ENCODE results near the gene TMEM40.

TMEM40 gene

GRCh38 chr3:12748477-12748876 is 10.6 kb downstream of the TMEM40 start:
- Histone ChIP-seq H3K9me3 (ENCODE audit: control insufficient read depth in 1 of 2, low read length in 2 of 2) (no peaks in the 10 kb centered on the region), H3K27me3 (ENCODE audit: low read depth, low read length) (no peaks in the 10 kb centered on the region), H3K4me3 (ENCODE audit: low read depth in 1 of 2, low read length in 2 of 2) (no peak overlapping the region), H3K27ac (ENCODE audit: low read length) (no peak overlapping the region), H3K4me1 (ENCODE audit: control insufficient read depth in 1 of 2, insufficient read depth in 2 of 2, low read length in 2 of 2) (peaks cover 0 to 5% of the 10 kb centered on the region in 2 donors), H3K36me3 (ENCODE audit: control insufficient read depth in 1 of 2, insufficient read depth in 2 of 2, low read length in 2 of 2) (no peaks in the 10 kb centered on the region)

GRCh38 chr3:12746419-12746818 is 12.6 kb downstream of the TMEM40 start:
- Histone ChIP-seq H3K36me3 (ENCODE audit: control insufficient read depth in 1 of 2, insufficient read depth in 2 of 2, low read length in 2 of 2) (no peaks in the 10 kb centered on the region), H3K27me3 (ENCODE audit: low read depth, low read length) (no peaks in the 10 kb centered on the region), H3K27ac (ENCODE audit: low read length) (no peak overlapping the region), H3K4me1 (ENCODE audit: control insufficient read depth in 1 of 2, insufficient read depth in 2 of 2, low read length in 2 of 2) (peaks cover 0 to 5% of the 10 kb centered on the region in 2 donors), H3K4me3 (ENCODE audit: low read depth in 1 of 2, low read length in 2 of 2) (no peak overlapping the region), H3K9me3 (ENCODE audit: control insufficient read depth in 1 of 2, low read length in 2 of 2) (no peaks in the 10 kb centered on the region)

GRCh38 chr3:12744326-12744725 is 14.7 kb downstream of the TMEM40 start:
- H3K4me1 ChIP-seq (ENCODE audit: control insufficient read depth in 1 of 2, insufficient read depth in 2 of 2, low read length in 2 of 2) = no peaks in the 10 kb centered on the region
- H3K9me3 ChIP-seq (ENCODE audit: control insufficient read depth in 1 of 2, low read length in 2 of 2) = no peaks in the 10 kb centered on the region
- no peak overlapping the region for H3K4me3 ChIP-seq (ENCODE audit: low read depth in 1 of 2, low read length in 2 of 2)
- no peak overlapping the region for H3K27ac ChIP-seq (ENCODE audit: low read length)
- H3K27me3 ChIP-seq (ENCODE audit: low read depth, low read length) = no peaks in the 10 kb centered on the region
- H3K36me3 ChIP-seq (ENCODE audit: control insufficient read depth in 1 of 2, insufficient read depth in 2 of 2, low read length in 2 of 2) = no peaks in the 10 kb centered on the region

- H3K9me3 ChIP-seq (ENCODE audit: control insufficient read depth in 1 of 2, low read length in 2 of 2) = no peaks in the 10 kb centered on the region
- no peak overlapping the region for H3K4me3 ChIP-seq (ENCODE audit: low read depth in 1 of 2, low read length in 2 of 2)
- no peaks in the 10 kb centered on the region for H3K4me1 ChIP-seq (ENCODE audit: control insufficient read depth in 1 of 2, insufficient read depth in 2 of 2, low read length in 2 of 2)
- no peak overlapping the region for H3K27ac ChIP-seq (ENCODE audit: low read length)
- no peaks in the 10 kb centered on the region for H3K36me3 ChIP-seq (ENCODE audit: control insufficient read depth in 1 of 2, insufficient read depth in 2 of 2, low read length in 2 of 2)
- no peaks in the 10 kb centered on the region for H3K27me3 ChIP-seq (ENCODE audit: low read depth, low read length)
Measured at GRCh38 chr3:12743583-12743982, 15.5 kb downstream of the TMEM40 start.

- Histone ChIP-seq H3K36me3 (ENCODE audit: control insufficient read depth in 1 of 2, insufficient read depth in 2 of 2, low read length in 2 of 2) (no peaks in the 10 kb centered on the region), H3K9me3 (ENCODE audit: control insufficient read depth in 1 of 2, low read length in 2 of 2) (no peaks in the 10 kb centered on the region), H3K27ac (ENCODE audit: low read length) (no peak overlapping the region), H3K4me1 (ENCODE audit: control insufficient read depth in 1 of 2, insufficient read depth in 2 of 2, low read length in 2 of 2) (no peaks in the 10 kb centered on the region), H3K27me3 (ENCODE audit: low read depth, low read length) (no peaks in the 10 kb centered on the region), H3K4me3 (ENCODE audit: low read depth in 1 of 2, low read length in 2 of 2) (no peak overlapping the region)
Measured at GRCh38 chr3:12742330-12743107, 16.5 kb downstream of the TMEM40 start.

- Histone ChIP-seq H3K27me3 (ENCODE audit: low read depth, low read length) (no peaks in the 10 kb centered on the region), H3K36me3 (ENCODE audit: control insufficient read depth in 1 of 2, insufficient read depth in 2 of 2, low read length in 2 of 2) (no peaks in the 10 kb centered on the region), H3K27ac (ENCODE audit: low read length) (no peak overlapping the region), H3K9me3 (ENCODE audit: control insufficient read depth in 1 of 2, low read length in 2 of 2) (no peaks in the 10 kb centered on the region), H3K4me3 (ENCODE audit: low read depth in 1 of 2, low read length in 2 of 2) (no peak overlapping the region), H3K4me1 (ENCODE audit: control insufficient read depth in 1 of 2, insufficient read depth in 2 of 2, low read length in 2 of 2) (no peaks in the 10 kb centered on the region)
Measured at GRCh38 chr3:12741209-12741608, 17.9 kb downstream of the TMEM40 start.

- no peaks in the 10 kb centered on the region for H3K9me3 ChIP-seq (ENCODE audit: control insufficient read depth in 1 of 2, low read length in 2 of 2)
- H3K4me1 ChIP-seq (ENCODE audit: control insufficient read depth in 1 of 2, insufficient read depth in 2 of 2, low read length in 2 of 2) = no peaks in the 10 kb centered on the region
- H3K4me3 ChIP-seq (ENCODE audit: low read depth in 1 of 2, low read length in 2 of 2) = no peak overlapping the region
- H3K27ac ChIP-seq (ENCODE audit: low read length) = no peak overlapping the region
- H3K36me3 ChIP-seq (ENCODE audit: control insufficient read depth in 1 of 2, insufficient read depth in 2 of 2, low read length in 2 of 2) = no peaks in the 10 kb centered on the region
- no peaks in the 10 kb centered on the region for H3K27me3 ChIP-seq (ENCODE audit: low read depth, low read length)
Measured at GRCh38 chr3:12737833-12738232, 21.2 kb downstream of the TMEM40 start.

- no peak overlapping the region for H3K27ac ChIP-seq (ENCODE audit: low read length)
- H3K36me3 ChIP-seq (ENCODE audit: control insufficient read depth in 1 of 2, insufficient read depth in 2 of 2, low read length in 2 of 2) = no peaks in the 10 kb centered on the region
- no peaks in the 10 kb centered on the region for H3K4me1 ChIP-seq (ENCODE audit: control insufficient read depth in 1 of 2, insufficient read depth in 2 of 2, low read length in 2 of 2)
- no peaks in the 10 kb centered on the region for H3K27me3 ChIP-seq (ENCODE audit: low read depth, low read length)
- no peak overlapping the region for H3K4me3 ChIP-seq (ENCODE audit: low read depth in 1 of 2, low read length in 2 of 2)
- H3K9me3 ChIP-seq (ENCODE audit: control insufficient read depth in 1 of 2, low read length in 2 of 2) = no peaks in the 10 kb centered on the region
Measured at GRCh38 chr3:12737319-12737718, 21.7 kb downstream of the TMEM40 start.

- no peak overlapping the region for H3K4me3 ChIP-seq (ENCODE audit: low read depth in 1 of 2, low read length in 2 of 2)
- H3K27ac ChIP-seq (ENCODE audit: low read length) = no peak overlapping the region
- H3K9me3 ChIP-seq (ENCODE audit: control insufficient read depth in 1 of 2, low read length in 2 of 2) = no peaks in the 10 kb centered on the region
Measured at GRCh38 chr3:12734960-12735359, 24.1 kb downstream of the TMEM40 start.

GRCh38 chr3:12733566-12733965 is 25.5 kb downstream of the TMEM40 start:
- no peak overlapping the region for H3K4me3 ChIP-seq (ENCODE audit: low read depth in 1 of 2, low read length in 2 of 2)
- H3K27ac ChIP-seq (ENCODE audit: low read length) = no peak overlapping the region
- H3K36me3 ChIP-seq (ENCODE audit: control insufficient read depth in 1 of 2, insufficient read depth in 2 of 2, low read length in 2 of 2) = no peaks in the 10 kb centered on the region
- H3K27me3 ChIP-seq (ENCODE audit: low read depth, low read length) = no peaks in the 10 kb centered on the region
- no peaks in the 10 kb centered on the region for H3K9me3 ChIP-seq (ENCODE audit: control insufficient read depth in 1 of 2, low read length in 2 of 2)
- H3K4me1 ChIP-seq (ENCODE audit: control insufficient read depth in 1 of 2, insufficient read depth in 2 of 2, low read length in 2 of 2) = peaks cover 0 to 3% of the 10 kb centered on the region in 2 donors

More at GRCh38 chr3:12734960-12735359, 24.1 kb downstream of the TMEM40 start:
- Histone ChIP-seq H3K4me1 (ENCODE audit: control insufficient read depth in 1 of 2, insufficient read depth in 2 of 2, low read length in 2 of 2) (no peaks in the 10 kb centered on the region), H3K36me3 (ENCODE audit: control insufficient read depth in 1 of 2, insufficient read depth in 2 of 2, low read length in 2 of 2) (no peaks in the 10 kb centered on the region), H3K27me3 (ENCODE audit: low read depth, low read length) (no peaks in the 10 kb centered on the region)

GRCh38 chr3:12730506-12731242 is 28.4 kb downstream of the TMEM40 start:
- H3K4me3 ChIP-seq (ENCODE audit: low read depth in 1 of 2, low read length in 2 of 2) = no peak overlapping the region
- no peaks in the 10 kb centered on the region for H3K27me3 ChIP-seq (ENCODE audit: low read depth, low read length)
- H3K36me3 ChIP-seq (ENCODE audit: control insufficient read depth in 1 of 2, insufficient read depth in 2 of 2, low read length in 2 of 2) = no peaks in the 10 kb centered on the region
- H3K4me1 ChIP-seq (ENCODE audit: control insufficient read depth in 1 of 2, insufficient read depth in 2 of 2, low read length in 2 of 2) = peaks cover 0 to 4% of the 10 kb centered on the region in 2 donors
- H3K27ac ChIP-seq (ENCODE audit: low read length) = no peak overlapping the region
- no peaks in the 10 kb centered on the region for H3K9me3 ChIP-seq (ENCODE audit: control insufficient read depth in 1 of 2, low read length in 2 of 2)
